GM12873 (cell line): Measurements from ENCODE around the gene OR4K15.

Source experiments
- CTCF ChIP-seq: IDR thresholded peaks from 2 replicates; pipeline ENCODE4 v1.5.1; 2012; ENCODE audit warnings: low read depth, mild to moderate bottlenecking, moderate library complexity, low read length, control low read depth; ENCODE audit not compliant: insufficient read depth; ENCODE audit errors: missing control alignments

Gene OR4K15

GRCh38 chr14:20001863-20002262 lies 26.5 kb downstream of the OR4K15 start, which contains the start of gene OR4Q2:
OR4Q2 (plus strand) TSS chr14:20002163.
- TF ChIP-seq CTCF = no peak

- TF ChIP-seq CTCF = no peak
Observed at GRCh38 chr14:20002319-20002718, 26.9 kb downstream of the OR4K15 start.

- TF ChIP-seq CTCF = no peak
Observed at GRCh38 chr14:20008156-20008555, 32.8 kb downstream of the OR4K15 start.

GRCh38 chr14:20019257-20019865 lies 44.0 kb downstream of the OR4K15 start, which contains the start of gene OR4K14:
OR4K14 (minus strand) TSS chr14:20019307; CDS start chr14:20015193, 4,114 bp downstream.
- TF ChIP-seq CTCF = no peak
